ENCODE measurements around the gene RPIA.

RPIA gene

DNA sequence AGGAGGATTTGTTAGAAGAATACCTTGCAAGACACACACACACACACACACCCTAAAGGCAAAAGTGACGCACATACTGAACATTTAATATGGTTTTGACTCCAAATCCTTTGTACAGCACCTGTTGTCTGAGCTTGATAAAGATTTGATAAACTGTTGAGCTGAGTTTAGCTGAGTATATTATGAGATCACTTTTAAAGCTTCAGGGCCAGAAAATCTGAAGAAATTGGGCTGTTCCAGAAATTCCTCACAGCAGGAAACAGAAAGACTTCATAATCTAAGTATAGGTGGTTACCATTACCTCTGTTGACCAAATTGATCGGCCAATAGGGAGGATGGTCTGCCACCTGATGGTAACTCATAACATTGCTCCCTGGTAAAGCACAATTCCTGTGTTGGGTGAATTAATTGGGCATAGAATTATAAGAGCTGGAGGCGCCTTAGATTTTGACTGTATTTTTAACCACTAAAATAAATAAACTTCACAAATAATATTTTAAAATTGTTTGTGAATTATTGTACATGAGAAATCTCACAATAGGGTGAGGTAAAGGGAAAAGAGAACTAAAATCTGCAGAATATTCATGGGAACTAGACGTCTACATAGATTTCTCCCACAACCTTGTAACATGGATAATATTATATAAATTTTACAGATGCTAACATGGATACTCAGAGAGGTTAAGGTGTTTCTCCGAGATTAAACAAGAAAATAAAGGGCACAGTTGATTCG lies 21.8 kb upstream of the RPIA start:
- TF ChIP-seq SUZ12 (IDR thresholded peaks at IDR 0.05; ENCODE audit: extremely low read depth, insufficient read depth, insufficient read length) (no peak), YY1 (IDR thresholded peaks at IDR 0.05; ENCODE audit: insufficient read depth, insufficient read length) (no peak), ZNF274 (IDR thresholded peaks at IDR 0.05; ENCODE audit: low read depth, low read length) (no peak)
- no peak overlapping the region for H3K4me3 ChIP-seq (ENCODE audit: insufficient read length, low read depth)
- DNase-seq (ENCODE audit: low read depth, low spot score), result no peak
- H3K36me3 ChIP-seq (ENCODE audit: insufficient read depth, insufficient read length, low read length), result no peaks in the 10 kb centered on the region
- no peak overlapping the region for H3K9ac ChIP-seq (ENCODE audit: insufficient read length, low read depth)
- no peaks in the 10 kb centered on the region for H3K27me3 ChIP-seq (ENCODE audit: insufficient read depth, insufficient read length)
- no peaks in the 10 kb centered on the region for H3K9me3 ChIP-seq (ENCODE audit: insufficient read depth, low read length)
- peaks cover 5% of the 10 kb centered on the region for H3K4me1 ChIP-seq (ENCODE audit: insufficient read depth, insufficient read length)

DNA sequence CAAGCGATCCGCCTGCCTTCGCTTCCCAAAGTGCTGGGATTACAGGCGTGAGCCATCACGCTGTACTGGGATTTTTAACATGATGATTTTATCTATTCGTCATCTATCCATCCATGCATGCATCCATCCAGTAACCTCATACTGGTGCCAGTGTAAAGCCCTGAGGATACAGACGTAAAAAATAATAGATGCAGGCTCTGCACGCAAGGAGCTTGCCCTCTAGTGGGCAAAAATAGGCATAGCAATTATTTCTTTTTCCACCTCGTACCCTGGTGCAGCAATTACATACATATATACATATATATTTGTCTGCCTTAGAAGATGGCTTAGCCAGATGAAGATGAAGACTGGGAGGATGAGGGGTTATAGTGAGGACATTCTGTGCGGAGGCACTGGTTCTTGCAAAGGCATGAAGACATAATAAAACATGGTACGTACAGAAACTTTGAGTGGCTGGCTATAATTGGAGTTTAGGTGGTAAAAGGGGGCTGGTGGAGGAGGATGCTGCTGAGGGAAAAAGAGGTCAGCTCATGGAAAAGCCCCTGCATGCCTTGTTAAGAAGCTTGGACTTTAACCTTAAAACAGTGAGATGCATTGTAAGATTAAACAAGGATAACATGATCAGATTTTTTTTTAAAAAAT lies 19.6 kb upstream of the RPIA start:
- no peak overlapping the region for H3K9ac ChIP-seq (ENCODE audit: insufficient read length, low read depth)
- H3K36me3 ChIP-seq (ENCODE audit: insufficient read depth, insufficient read length, low read length), result no peaks in the 10 kb centered on the region
- no peak for DNase-seq (ENCODE audit: low read depth, low spot score)
- no peak overlapping the region for H3K4me3 ChIP-seq (ENCODE audit: insufficient read length, low read depth)
- no peaks in the 10 kb centered on the region for H3K27me3 ChIP-seq (ENCODE audit: insufficient read depth, insufficient read length)
- TF ChIP-seq YY1 (IDR thresholded peaks at IDR 0.05; ENCODE audit: insufficient read depth, insufficient read length), result no peak
- no peak for TF ChIP-seq ZNF274 (IDR thresholded peaks at IDR 0.05; ENCODE audit: low read depth, low read length)
- no peak for TF ChIP-seq SUZ12 (IDR thresholded peaks at IDR 0.05; ENCODE audit: extremely low read depth, insufficient read depth, insufficient read length)
- H3K4me1 ChIP-seq (ENCODE audit: insufficient read depth, insufficient read length), result no peaks in the 10 kb centered on the region
- no peaks in the 10 kb centered on the region for H3K9me3 ChIP-seq (ENCODE audit: insufficient read depth, low read length)

DNA sequence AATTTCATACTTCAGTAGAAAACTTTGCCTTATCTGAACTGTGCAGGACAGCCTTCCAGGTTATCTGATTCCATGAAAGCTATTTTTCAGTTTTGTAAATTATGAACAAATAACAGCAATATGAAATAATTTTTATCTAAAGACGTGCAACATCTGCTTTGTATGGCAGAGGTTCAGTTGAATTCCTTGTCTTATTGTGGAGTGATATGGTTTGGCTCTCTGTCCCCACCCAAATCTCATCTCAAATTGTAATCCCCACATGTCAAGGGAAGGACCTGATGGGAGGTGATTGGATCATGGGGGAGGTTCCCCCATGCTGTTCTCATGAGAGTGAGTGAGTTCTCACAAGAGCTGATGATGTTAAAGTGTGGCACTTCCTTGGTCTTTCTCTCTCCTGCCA lies 18.1 kb upstream of the RPIA start:
- Histone ChIP-seq H3K4me3 (ENCODE audit: insufficient read length, low read depth) (no peak overlapping the region), H3K4me1 (ENCODE audit: insufficient read depth, insufficient read length) (no peaks in the 10 kb centered on the region), H3K9me3 (ENCODE audit: insufficient read depth, low read length) (no peaks in the 10 kb centered on the region), H3K27me3 (ENCODE audit: insufficient read depth, insufficient read length) (no peaks in the 10 kb centered on the region), H3K9ac (ENCODE audit: insufficient read length, low read depth) (no peak overlapping the region), H3K36me3 (ENCODE audit: insufficient read depth, insufficient read length, low read length) (no peaks in the 10 kb centered on the region)
- TF ChIP-seq SUZ12 (IDR thresholded peaks at IDR 0.05; ENCODE audit: extremely low read depth, insufficient read depth, insufficient read length), result no peak
- no peak for DNase-seq (ENCODE audit: low read depth, low spot score)

DNA sequence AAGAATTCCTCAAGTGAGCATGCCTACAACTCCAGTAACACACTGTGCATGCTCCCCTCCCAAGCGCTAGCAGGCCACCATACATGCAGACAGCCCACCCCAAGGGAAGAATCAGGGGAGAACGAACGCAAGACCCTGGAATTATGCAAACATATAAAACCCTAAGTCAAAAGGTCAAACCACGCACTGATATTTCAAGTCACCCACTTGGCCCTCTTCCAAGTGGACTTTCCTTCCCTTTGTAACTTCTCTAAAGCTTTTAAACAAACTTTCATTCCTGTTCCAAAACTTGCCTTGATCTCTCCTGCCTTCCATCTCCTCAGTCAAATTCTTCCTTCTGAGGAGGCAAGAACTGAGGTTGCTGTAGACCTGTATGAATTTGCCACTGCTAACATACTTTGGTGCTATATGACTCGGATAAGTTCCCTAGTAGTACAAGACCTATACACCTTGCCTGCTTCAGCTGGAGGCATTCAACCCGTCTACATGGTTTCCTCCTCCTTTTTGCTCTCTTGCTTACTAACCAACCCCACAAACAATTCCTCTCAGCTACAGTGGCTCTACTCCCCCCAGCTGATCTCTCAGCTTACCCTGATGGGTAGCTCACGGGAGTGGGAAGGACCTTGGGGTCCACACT lies 11.1 kb upstream of the RPIA start:
- no peak overlapping the region for H3K4me3 ChIP-seq (ENCODE audit: insufficient read length, low read depth)
- TF ChIP-seq ZNF274 (IDR thresholded peaks at IDR 0.05; ENCODE audit: low read depth, low read length), result no peak
- TF ChIP-seq SUZ12 (IDR thresholded peaks at IDR 0.05; ENCODE audit: extremely low read depth, insufficient read depth, insufficient read length), result no peak
- no peak for TF ChIP-seq YY1 (IDR thresholded peaks at IDR 0.05; ENCODE audit: insufficient read depth, insufficient read length)
- peaks cover 49% of the 10 kb centered on the region for H3K9me3 ChIP-seq (ENCODE audit: insufficient read depth, low read length)
- H3K36me3 ChIP-seq (ENCODE audit: insufficient read depth, insufficient read length, low read length), result no peaks in the 10 kb centered on the region
- H3K27me3 ChIP-seq (ENCODE audit: insufficient read depth, insufficient read length), result no peaks in the 10 kb centered on the region
- no peaks in the 10 kb centered on the region for H3K4me1 ChIP-seq (ENCODE audit: insufficient read depth, insufficient read length)
- H3K9ac ChIP-seq (ENCODE audit: insufficient read length, low read depth), result no peak overlapping the region
- no peak for DNase-seq (ENCODE audit: low read depth, low spot score)

DNA sequence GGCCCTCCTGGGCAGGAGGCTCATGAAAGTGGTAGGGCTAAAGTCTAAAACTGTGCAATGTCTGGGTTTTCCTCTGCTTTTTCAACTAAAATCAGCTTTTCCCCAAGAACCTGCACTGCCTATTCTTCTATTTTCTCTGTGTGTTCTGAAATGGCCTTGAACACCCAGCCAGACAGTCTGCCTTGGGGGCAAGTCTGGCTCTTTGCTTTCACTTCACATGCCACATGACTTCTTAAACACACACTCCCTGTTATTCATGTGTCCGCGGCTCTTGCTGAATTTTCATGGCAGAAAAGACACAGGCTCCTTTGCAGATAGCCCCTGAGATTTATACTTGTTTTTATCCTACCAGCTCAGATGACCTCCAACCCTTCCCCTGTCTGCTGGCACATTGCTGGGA lies 10.6 kb upstream of the RPIA start:
- no peak for TF ChIP-seq SUZ12 (IDR thresholded peaks at IDR 0.05; ENCODE audit: extremely low read depth, insufficient read depth, insufficient read length)
- TF ChIP-seq YY1 (IDR thresholded peaks at IDR 0.05; ENCODE audit: insufficient read depth, insufficient read length), result no peak
- no peak for TF ChIP-seq ZNF274 (IDR thresholded peaks at IDR 0.05; ENCODE audit: low read depth, low read length)
- no peaks in the 10 kb centered on the region for H3K36me3 ChIP-seq (ENCODE audit: insufficient read depth, insufficient read length, low read length)
- H3K9ac ChIP-seq (ENCODE audit: insufficient read length, low read depth), result no peak overlapping the region
- H3K4me1 ChIP-seq (ENCODE audit: insufficient read depth, insufficient read length), result no peaks in the 10 kb centered on the region
- no peak overlapping the region for H3K4me3 ChIP-seq (ENCODE audit: insufficient read length, low read depth)
- no peak for DNase-seq (ENCODE audit: low read depth, low spot score)
- H3K27me3 ChIP-seq (ENCODE audit: insufficient read depth, insufficient read length), result no peaks in the 10 kb centered on the region
- H3K9me3 ChIP-seq (ENCODE audit: insufficient read depth, low read length), result peaks cover 55% of the 10 kb centered on the region

DNA sequence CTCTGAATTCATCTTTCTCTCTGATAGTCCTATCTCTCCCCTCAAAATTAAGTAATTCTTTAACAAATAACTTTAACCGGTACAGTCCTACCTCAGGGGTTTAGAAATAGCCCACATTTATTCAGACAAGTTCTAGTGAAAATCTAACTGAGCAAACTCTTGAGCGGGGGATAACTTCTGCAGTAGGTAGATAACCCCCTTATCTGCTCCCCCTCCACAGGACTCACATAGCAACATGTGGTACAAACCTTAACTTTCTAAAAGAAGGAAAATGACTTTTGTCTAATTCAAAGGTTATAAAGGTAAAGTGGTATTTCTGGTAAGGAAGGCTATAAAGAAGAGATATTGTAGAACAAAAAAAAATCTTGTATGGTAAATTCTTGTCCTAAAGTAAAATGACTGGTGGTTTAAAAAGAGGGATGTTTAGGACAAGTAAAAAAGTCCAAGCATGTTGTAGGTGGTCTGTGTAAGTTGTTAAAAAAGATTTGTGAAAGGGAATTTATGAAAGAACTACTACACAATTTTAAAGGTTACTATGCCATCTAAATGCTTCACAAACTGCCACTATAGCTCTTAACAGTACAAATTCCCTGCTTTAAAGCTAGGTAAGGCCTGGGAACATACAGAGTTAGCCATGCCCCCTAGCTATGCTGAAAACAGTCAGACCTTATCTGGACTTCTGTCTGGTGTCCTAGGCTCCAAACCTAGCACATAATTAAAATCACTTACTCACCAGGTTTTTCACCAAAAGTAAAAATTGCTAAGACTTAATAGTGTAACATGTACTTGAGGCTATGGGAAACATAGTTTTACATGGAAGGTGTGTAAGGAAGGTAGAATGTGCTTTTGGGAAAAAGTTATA lies 8.1 kb upstream of the RPIA start:
- TF ChIP-seq YY1 (IDR thresholded peaks at IDR 0.05; ENCODE audit: insufficient read depth, insufficient read length) (no peak), SUZ12 (IDR thresholded peaks at IDR 0.05; ENCODE audit: extremely low read depth, insufficient read depth, insufficient read length) (no peak), ZNF274 (IDR thresholded peaks at IDR 0.05; ENCODE audit: low read depth, low read length) (no peak)
- Histone ChIP-seq H3K4me1 (ENCODE audit: insufficient read depth, insufficient read length) (no peaks in the 10 kb centered on the region), H3K27me3 (ENCODE audit: insufficient read depth, insufficient read length) (no peaks in the 10 kb centered on the region), H3K9ac (ENCODE audit: insufficient read length, low read depth) (no peak overlapping the region), H3K9me3 (ENCODE audit: insufficient read depth, low read length) (peaks cover 67% of the 10 kb centered on the region), H3K4me3 (ENCODE audit: insufficient read length, low read depth) (no peak overlapping the region), H3K36me3 (ENCODE audit: insufficient read depth, insufficient read length, low read length) (no peaks in the 10 kb centered on the region)
- DNase-seq (ENCODE audit: low read depth, low spot score), result no peak

Measured in NT2/D1 (cell line).